Testis (tissue), 2 donors: ENCODE measurements around the gene RPL29.

Source experiments
- POLR2A ChIP-seq: fragments of 450-650 bp; IDR thresholded peaks from one replicate; pipeline ENCODE4 v1.6.1; 2017; ENCODE audit warnings: antibody characterized with exemption, mild to moderate bottlenecking, moderate library complexity
- TF ChIP-seq, protein P1 (sequence below), 3 experiments: fragments of 450-650 bp in 2 of 3; fragments of 200-600 bp in 1 of 3; sonication (generic) in 1 of 3; IDR thresholded peaks; one replicate each; pipeline ENCODE4 v1.5.1; 2016 to 2019; ENCODE audit warnings: antibody characterized with exemption in 3 of 3, mild to moderate bottlenecking in 2 of 3, moderate library complexity in 1 of 3

DNA sequence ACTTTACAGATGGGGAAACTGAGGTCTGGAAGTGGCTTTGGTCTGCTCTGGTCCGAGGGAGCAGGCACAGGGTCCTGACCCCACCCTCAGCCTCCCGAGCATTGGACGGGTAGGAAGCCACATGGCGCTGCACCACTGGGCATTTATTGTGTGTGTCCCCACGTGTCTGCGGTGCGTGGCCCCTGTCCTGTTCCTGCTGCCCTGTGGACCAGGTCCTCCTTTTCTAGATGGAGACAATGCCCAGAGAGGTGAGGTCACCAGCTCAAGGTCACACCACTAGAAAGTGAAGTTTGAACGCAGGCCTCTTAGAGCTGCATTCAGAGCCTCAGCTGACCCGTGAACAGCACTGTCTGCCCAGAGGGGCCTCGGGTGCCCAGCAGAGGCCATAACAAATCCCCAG lies 33.8 kb upstream of the RPL29 start:
- TF ChIP-seq, protein P1, sequence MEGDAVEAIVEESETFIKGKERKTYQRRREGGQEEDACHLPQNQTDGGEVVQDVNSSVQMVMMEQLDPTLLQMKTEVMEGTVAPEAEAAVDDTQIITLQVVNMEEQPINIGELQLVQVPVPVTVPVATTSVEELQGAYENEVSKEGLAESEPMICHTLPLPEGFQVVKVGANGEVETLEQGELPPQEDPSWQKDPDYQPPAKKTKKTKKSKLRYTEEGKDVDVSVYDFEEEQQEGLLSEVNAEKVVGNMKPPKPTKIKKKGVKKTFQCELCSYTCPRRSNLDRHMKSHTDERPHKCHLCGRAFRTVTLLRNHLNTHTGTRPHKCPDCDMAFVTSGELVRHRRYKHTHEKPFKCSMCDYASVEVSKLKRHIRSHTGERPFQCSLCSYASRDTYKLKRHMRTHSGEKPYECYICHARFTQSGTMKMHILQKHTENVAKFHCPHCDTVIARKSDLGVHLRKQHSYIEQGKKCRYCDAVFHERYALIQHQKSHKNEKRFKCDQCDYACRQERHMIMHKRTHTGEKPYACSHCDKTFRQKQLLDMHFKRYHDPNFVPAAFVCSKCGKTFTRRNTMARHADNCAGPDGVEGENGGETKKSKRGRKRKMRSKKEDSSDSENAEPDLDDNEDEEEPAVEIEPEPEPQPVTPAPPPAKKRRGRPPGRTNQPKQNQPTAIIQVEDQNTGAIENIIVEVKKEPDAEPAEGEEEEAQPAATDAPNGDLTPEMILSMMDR (IDR thresholded peaks at IDR 0.05): no peak
- TF ChIP-seq POLR2A: no peak
